Upper lobe of left lung (tissue), 6 donors: Measurements from ENCODE around the gene TEX35. TPM values are rescaled to one million over a fixed set of nuclear protein-coding genes. Genes with fewer than 3 reads are reported as not detected.

Experiments used
- ATAC-seq, 2 donors: fragments of 200-7000 bp; cut with Tn5 transposase; one replicate each; pipeline ENCODE4 v1.9.1; 2022; ENCODE audit warnings: mild to moderate bottlenecking in 2 of 2, moderate library complexity in 2 of 2; ENCODE audit not compliant: low FRiP score in 2 of 2
- DNase-seq, 2 donors: peaks; one replicate each; pipeline ENCODE4 v3.0.0-alpha.2; 2019 to 2020
- H3K27ac ChIP-seq, 4 donors: fragments of 200-600 bp; sonication (generic); one replicate each; pipeline ENCODE4 v1.5.1; 2016 to 2019
- H3K27me3 ChIP-seq, 4 donors: fragments of 200-600 bp; sonication (generic); one replicate each; pipeline ENCODE4 v1.5.1; 2017 to 2019
- H3K36me3 ChIP-seq, 4 donors: fragments of 200-600 bp; sonication (generic); one replicate each; pipeline ENCODE4 v1.5.1; 2016 to 2019
- H3K4me1 ChIP-seq, 4 donors: fragments of 200-600 bp; sonication (generic); one replicate each; pipeline ENCODE4 v1.5.1; 2018 to 2019
- H3K4me3 ChIP-seq, 4 donors: fragments of 200-600 bp; sonication (generic); one replicate each; pipeline ENCODE4 v1.5.1; 2017 to 2019; ENCODE audit warnings: mild to moderate bottlenecking in 2 of 4, moderate library complexity in 1 of 4
- H3K9me3 ChIP-seq, 4 donors: fragments of 200-600 bp; sonication (generic); one replicate each; pipeline ENCODE4 v1.5.1; 2018 to 2019
- CTCF ChIP-seq, 6 experiments: fragments of 450-650 bp in 4 of 6; fragments of 200-600 bp in 2 of 6; sonication (generic) in 2 of 6; IDR thresholded peaks; one replicate each; pipeline ENCODE4 v1.5.1; 2016 to 2019; ENCODE audit warnings: antibody characterized with exemption in 6 of 6
- EP300 ChIP-seq, 4 donors: sonication (generic); formaldehyde crosslinking; IDR thresholded peaks; one replicate each; pipeline ENCODE4 v1.5.1; 2017; ENCODE audit warnings: antibody characterized with exemption in 4 of 4, control low read depth in 2 of 4
- POLR2A ChIP-seq, 4 donors: fragments of 450-650 bp; IDR thresholded peaks; one replicate each; pipeline ENCODE4 v1.5.1; 2016 to 2017; ENCODE audit warnings: antibody characterized with exemption in 4 of 4, mild to moderate bottlenecking in 2 of 4
- POLR2AphosphoS5 ChIP-seq, 2 donors: sonication (generic); formaldehyde crosslinking; IDR thresholded peaks; one replicate each; pipeline ENCODE4 v1.5.1; 2017; ENCODE audit warnings: antibody characterized with exemption in 2 of 2
- WGBS, 2 donors: methylation state at CpG; one replicate each; pipeline ENCODE4 v1.1.5; 2017 to 2018; 5-methylcytosine and 5-hydroxymethylcytosine counted together
- total RNA-seq, 6 donors: library from RNA; depleted of rRNA in 4 of 6; stranded (reverse); fragments of >200 nt in 4 of 6; gene quantifications; one replicate each; pipeline versions ENCODE4 v1.1.0 to v1.2.1, GENCODE V29; 2016 to 2021
- donor health status: DM: no; HTN: no; CAD: no; lungs with moderate emphysema.
- donor health status: DM: no; HTN: yes; CAD: no; lungs with severe emphysema.

The TEX35 gene
- total RNA-seq, 6 donors from 2014 or later: not detected

GRCh38 chr1:178564086-178564782 lies 51.3 kb downstream of the TEX35 start:
- Histone ChIP-seq H3K27me3 (no peaks in the 10 kb centered on the region), H3K27ac (no peak overlapping the region), H3K36me3 (no peaks in the 10 kb centered on the region), H3K4me1 (no peaks in the 10 kb centered on the region), H3K9me3 (peaks cover 0 to 5% (median 0%) of the 10 kb centered on the region in 4 donors), H3K4me3 (no peak overlapping the region)
- ATAC-seq: no peak
- no peak for TF ChIP-seq EP300 (IDR thresholded peaks at IDR 0.05)
- no peak for TF ChIP-seq CTCF (IDR thresholded peaks at IDR 0.05)
- no peak for DNase-seq
- 68 to 74% methylated on average over 4 of the region's 4 CpGs for WGBS, 2 donors

DNA sequence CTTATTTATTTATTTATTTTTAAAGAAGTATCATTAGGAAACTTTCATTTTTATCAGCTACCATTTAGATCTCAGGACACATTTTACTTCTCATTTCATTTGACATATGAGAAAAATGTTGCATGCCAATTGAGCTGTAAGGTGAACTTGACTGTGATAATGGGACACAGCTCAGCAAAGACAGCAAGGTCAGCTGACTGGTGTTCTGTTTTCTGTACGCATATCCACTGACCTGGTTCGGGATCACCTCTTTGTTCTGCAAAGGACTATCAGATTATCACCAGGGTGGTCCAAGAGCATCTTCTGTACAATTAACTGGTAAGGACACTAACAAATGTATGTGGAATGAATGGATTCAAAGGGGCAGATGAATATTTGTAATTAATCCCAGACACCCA lies 51.9 kb downstream of the TEX35 start:
- ATAC-seq (no peak), DNase-seq (no peak)
- Histone ChIP-seq H3K36me3 (no peaks in the 10 kb centered on the region), H3K27me3 (no peaks in the 10 kb centered on the region), H3K4me1 (no peaks in the 10 kb centered on the region), H3K9me3 (peaks cover 0 to 5% (median 0%) of the 10 kb centered on the region in 4 donors), H3K4me3 (no peak overlapping the region), H3K27ac (no peak overlapping the region)
- TF ChIP-seq POLR2A (IDR thresholded peaks at IDR 0.05): no peak
- no peak for TF ChIP-seq POLR2AphosphoS5 (IDR thresholded peaks at IDR 0.05)
- no peak for TF ChIP-seq CTCF (IDR thresholded peaks at IDR 0.05)
- TF ChIP-seq EP300 (IDR thresholded peaks at IDR 0.05): no peak
- WGBS, 2 donors: 47 to 69% methylated on average over 2 of the region's 2 CpGs

DNA sequence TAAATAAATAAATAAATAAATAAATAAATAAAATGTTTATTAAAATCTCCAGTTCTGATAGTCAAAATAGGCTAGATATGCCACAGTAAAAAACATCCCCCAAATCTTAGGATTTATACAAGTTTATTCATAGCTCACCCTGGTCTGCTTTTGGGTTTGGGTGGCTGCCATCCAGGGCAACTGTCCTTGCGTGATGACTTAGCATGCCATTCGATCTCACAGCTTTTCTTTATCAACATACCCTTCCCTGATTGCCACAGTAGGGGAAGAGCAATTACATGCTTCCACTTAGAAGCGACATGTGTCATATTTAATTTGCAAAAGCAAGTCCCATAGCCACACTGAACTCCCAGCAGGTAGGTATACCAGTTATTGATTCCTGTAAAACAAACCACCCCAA lies 52.7 kb downstream of the TEX35 start:
- Histone ChIP-seq H3K27me3 (no peaks in the 10 kb centered on the region), H3K9me3 (peaks cover 0 to 5% (median 0%) of the 10 kb centered on the region in 4 donors), H3K4me3 (no peak overlapping the region), H3K4me1 (no peaks in the 10 kb centered on the region), H3K36me3 (no peaks in the 10 kb centered on the region), H3K27ac (no peak overlapping the region)
- TF ChIP-seq POLR2AphosphoS5 (IDR thresholded peaks at IDR 0.05) (no peak), CTCF (IDR thresholded peaks at IDR 0.05) (no peak), EP300 (IDR thresholded peaks at IDR 0.05) (no peak)
- DNase-seq (no peak), ATAC-seq (no peak)
- WGBS, 2 donors: 90 to 91% methylated on average over 3 of the region's 3 CpGs

GRCh38 chr1:178566187-178566586 lies 53.3 kb downstream of the TEX35 start:
- DNase-seq (no peak), ATAC-seq (no peak)
- 86 to 96% methylated on average over 3 of the region's 3 CpGs for WGBS, 2 donors
- no peaks in the 10 kb centered on the region for H3K36me3 ChIP-seq
- H3K27me3 ChIP-seq: no peaks in the 10 kb centered on the region
- TF ChIP-seq EP300 (IDR thresholded peaks at IDR 0.05) (no peak), CTCF (IDR thresholded peaks at IDR 0.05) (no peak)
- no peak overlapping the region for H3K4me3 ChIP-seq
- no peak overlapping the region for H3K27ac ChIP-seq
- H3K9me3 ChIP-seq: peaks cover 0 to 5% (median 0%) of the 10 kb centered on the region in 4 donors
- H3K4me1 ChIP-seq: no peaks in the 10 kb centered on the region

DNA sequence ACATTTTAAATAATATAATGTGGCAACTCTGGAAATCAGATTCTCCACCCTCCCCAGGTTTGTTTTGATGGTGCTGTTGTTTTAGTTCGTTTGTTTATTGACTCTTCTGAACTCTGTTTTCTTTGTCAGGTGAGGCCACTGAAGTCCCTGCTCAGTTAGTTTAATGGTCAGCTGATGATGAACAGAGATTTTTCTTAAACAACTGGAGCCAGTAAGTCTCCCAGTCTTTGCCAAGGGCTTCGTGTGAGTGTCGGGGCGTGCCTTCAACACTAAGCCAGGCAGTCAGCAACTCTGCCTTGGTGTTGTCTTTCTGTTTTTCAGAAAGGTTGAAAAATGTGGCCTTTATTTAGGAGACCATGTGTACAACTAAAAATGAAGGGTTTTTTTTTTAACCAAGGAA lies 58.9 kb downstream of the TEX35 start:
- ATAC-seq: no peak
- no peaks in the 10 kb centered on the region for H3K36me3 ChIP-seq
- no peaks in the 10 kb centered on the region for H3K9me3 ChIP-seq
- H3K27me3 ChIP-seq: no peaks in the 10 kb centered on the region
- no peak for DNase-seq
- H3K4me1 ChIP-seq: no peaks in the 10 kb centered on the region
- WGBS, 2 donors: 84 to 90% methylated on average over 4 of the region's 4 CpGs
- H3K27ac ChIP-seq: no peak overlapping the region
- TF ChIP-seq POLR2AphosphoS5 (IDR thresholded peaks at IDR 0.05): no peak
- no peak for TF ChIP-seq EP300 (IDR thresholded peaks at IDR 0.05)
- no peak for TF ChIP-seq CTCF (IDR thresholded peaks at IDR 0.05)
- TF ChIP-seq POLR2A (IDR thresholded peaks at IDR 0.05): no peak
- H3K4me3 ChIP-seq: no peak overlapping the region
